Activated T-cell treated with anti-CD3 and anti-CD28 coated beads, Interleukin-2, amount 50 U/mL, for 72 hours (primary cell): ENCODE data around the gene NNMT. TPM values are rescaled to one million over a fixed set of nuclear protein-coding genes. Genes with fewer than 3 reads are reported as not detected.

ENCODE experiments used
- ATAC-seq, 2 donors: fragments of 150-1000 bp; cut with Tn5 transposase; replicated peaks in 1 of 2; 2 replicates each; pipeline ENCODE4 v1.10.0; 2021; ENCODE audit warnings: moderate library complexity in 2 of 2, mild to moderate bottlenecking in 1 of 2
- DNase-seq, 2 donors: peaks; one replicate each; pipeline ENCODE4 v3.0.0; 2021 to 2022; ENCODE audit warnings: mixed read lengths in 1 of 2
- H3K27ac Mint-ChIP-seq: one replicate; pipeline ENCODE4 v1.8.0; 2022; ENCODE audit warnings: mild to moderate bottlenecking, moderate library complexity, mixed read lengths
- H3K27me3 Mint-ChIP-seq: one replicate; pipeline ENCODE4 v1.8.0; 2022; ENCODE audit warnings: low read depth, mixed read lengths
- H3K36me3 Mint-ChIP-seq, 2 donors: one replicate each; pipeline ENCODE4 v1.8.0; 2022; ENCODE audit warnings: mixed read lengths in 2 of 2, mild to moderate bottlenecking in 1 of 2; ENCODE audit not compliant: insufficient read depth in 2 of 2
- H3K4me1 Mint-ChIP-seq: one replicate; pipeline ENCODE4 v1.8.0; 2022; ENCODE audit warnings: low read depth, mixed read lengths
- H3K4me3 Mint-ChIP-seq, 2 donors: one replicate each; pipeline ENCODE4 v1.8.0; 2022; ENCODE audit warnings: mild to moderate bottlenecking in 2 of 2, mixed read lengths in 2 of 2, moderate library complexity in 2 of 2
- H3K9me3 Mint-ChIP-seq, 2 donors: one replicate each; pipeline ENCODE4 v1.8.0; 2022; ENCODE audit warnings: mixed read lengths in 2 of 2
- total RNA-seq, 2 donors: library from RNA; stranded (reverse); gene quantifications; one replicate each; pipeline ENCODE4 v1.2.3, GENCODE V29; 2022

NNMT gene
- total RNA-seq, 2 donors from 2014 or later: not detected

- no peaks in the 10 kb centered on the region for H3K9me3 Mint-ChIP-seq
- no peaks in the 10 kb centered on the region for H3K36me3 Mint-ChIP-seq
- no peaks in the 10 kb centered on the region for H3K4me1 Mint-ChIP-seq
- no peak for DNase-seq
- no peak overlapping the region for H3K4me3 Mint-ChIP-seq
- ATAC-seq: no peak
- H3K27ac Mint-ChIP-seq: no peak overlapping the region
- H3K27me3 Mint-ChIP-seq: no peaks in the 10 kb centered on the region
These were observed 38.3 kb upstream of the NNMT start for GRCh38 chr11:114257621-114258558.

GRCh38 chr11:114258696-114259095 is 37.5 kb upstream of the NNMT start:
- DNase-seq (no peak), ATAC-seq (no peak)
- Mint-ChIP-seq H3K27me3 (no peaks in the 10 kb centered on the region), H3K27ac (no peak overlapping the region), H3K36me3 (no peaks in the 10 kb centered on the region), H3K4me3 (no peak overlapping the region), H3K9me3 (no peaks in the 10 kb centered on the region), H3K4me1 (no peaks in the 10 kb centered on the region)

- no peaks in the 10 kb centered on the region for H3K4me1 Mint-ChIP-seq
- H3K9me3 Mint-ChIP-seq: no peaks in the 10 kb centered on the region
- H3K27ac Mint-ChIP-seq: no peak overlapping the region
- ATAC-seq (no peak), DNase-seq (no peak)
- no peaks in the 10 kb centered on the region for H3K27me3 Mint-ChIP-seq
- no peak overlapping the region for H3K4me3 Mint-ChIP-seq
- H3K36me3 Mint-ChIP-seq: no peaks in the 10 kb centered on the region
These were observed 37.1 kb upstream of the NNMT start for GRCh38 chr11:114259124-114259526.

- no peak overlapping the region for H3K4me3 Mint-ChIP-seq
- ATAC-seq: no peak
- no peak overlapping the region for H3K27ac Mint-ChIP-seq
- no peaks in the 10 kb centered on the region for H3K27me3 Mint-ChIP-seq
- no peaks in the 10 kb centered on the region for H3K9me3 Mint-ChIP-seq
- no peaks in the 10 kb centered on the region for H3K36me3 Mint-ChIP-seq
- H3K4me1 Mint-ChIP-seq: no peaks in the 10 kb centered on the region
- DNase-seq: no peak
These were observed 36.6 kb upstream of the NNMT start for GRCh38 chr11:114259551-114259983.

- Mint-ChIP-seq H3K27ac (no peak overlapping the region), H3K4me3 (no peak overlapping the region), H3K4me1 (no peaks in the 10 kb centered on the region), H3K9me3 (no peaks in the 10 kb centered on the region), H3K36me3 (no peaks in the 10 kb centered on the region), H3K27me3 (no peaks in the 10 kb centered on the region)
- ATAC-seq (no peak), DNase-seq (no peak)
These were observed 36.1 kb upstream of the NNMT start for GRCh38 chr11:114260077-114260476.

GRCh38 chr11:114260483-114260882 is 35.7 kb upstream of the NNMT start:
- H3K27ac Mint-ChIP-seq: no peak overlapping the region
- H3K4me1 Mint-ChIP-seq: no peaks in the 10 kb centered on the region
- no peaks in the 10 kb centered on the region for H3K27me3 Mint-ChIP-seq

GRCh38 chr11:114261791-114262190 is 34.4 kb upstream of the NNMT start:
- no peak for DNase-seq
- no peaks in the 10 kb centered on the region for H3K27me3 Mint-ChIP-seq

More at GRCh38 chr11:114260483-114260882, 35.7 kb upstream of the NNMT start:
- ATAC-seq (no peak), DNase-seq (no peak)
- Mint-ChIP-seq H3K4me3 (no peak overlapping the region), H3K36me3 (no peaks in the 10 kb centered on the region), H3K9me3 (no peaks in the 10 kb centered on the region)

GRCh38 chr11:114262681-114263512 is 33.3 kb upstream of the NNMT start:
- Mint-ChIP-seq H3K36me3 (no peaks in the 10 kb centered on the region), H3K4me1 (no peaks in the 10 kb centered on the region), H3K27me3 (no peaks in the 10 kb centered on the region), H3K4me3 (no peak overlapping the region), H3K27ac (no peak overlapping the region), H3K9me3 (no peaks in the 10 kb centered on the region)
- no peak for DNase-seq
- no peak for ATAC-seq

More at GRCh38 chr11:114261791-114262190, 34.4 kb upstream of the NNMT start:
- H3K9me3 Mint-ChIP-seq: no peaks in the 10 kb centered on the region
- H3K4me1 Mint-ChIP-seq: no peaks in the 10 kb centered on the region
- H3K4me3 Mint-ChIP-seq: no peak overlapping the region
- no peaks in the 10 kb centered on the region for H3K36me3 Mint-ChIP-seq
- H3K27ac Mint-ChIP-seq: no peak overlapping the region
- no peak for ATAC-seq

GRCh38 chr11:114263513-114264170 is 32.6 kb upstream of the NNMT start:
- no peaks in the 10 kb centered on the region for H3K9me3 Mint-ChIP-seq
- ATAC-seq: no peak
- no peaks in the 10 kb centered on the region for H3K4me1 Mint-ChIP-seq
- DNase-seq: no peak
- H3K27me3 Mint-ChIP-seq: no peaks in the 10 kb centered on the region
- H3K27ac Mint-ChIP-seq: no peak overlapping the region
- H3K36me3 Mint-ChIP-seq: no peaks in the 10 kb centered on the region
- no peak overlapping the region for H3K4me3 Mint-ChIP-seq

- Mint-ChIP-seq H3K9me3 (no peaks in the 10 kb centered on the region), H3K4me1 (no peaks in the 10 kb centered on the region), H3K27me3 (peaks cover 4% of the 10 kb centered on the region), H3K4me3 (no peak overlapping the region), H3K36me3 (no peaks in the 10 kb centered on the region), H3K27ac (no peak overlapping the region)
- no peak for ATAC-seq
- DNase-seq: no peak
These were observed 31.8 kb upstream of the NNMT start for GRCh38 chr11:114264381-114264780.

GRCh38 chr11:114265122-114265878 is 30.9 kb upstream of the NNMT start:
- DNase-seq (no peak), ATAC-seq (no peak)
- Mint-ChIP-seq H3K27ac (no peak overlapping the region), H3K27me3 (peaks cover 7% of the 10 kb centered on the region), H3K9me3 (no peaks in the 10 kb centered on the region), H3K36me3 (no peaks in the 10 kb centered on the region), H3K4me1 (no peaks in the 10 kb centered on the region), H3K4me3 (no peak overlapping the region)

GRCh38 chr11:114269498-114269897 is 26.7 kb upstream of the NNMT start:
- peaks cover 20% of the 10 kb centered on the region for H3K27me3 Mint-ChIP-seq
- ATAC-seq (no peak), DNase-seq (no peak)
- H3K36me3 Mint-ChIP-seq: no peaks in the 10 kb centered on the region
- H3K9me3 Mint-ChIP-seq: no peaks in the 10 kb centered on the region
- no peak overlapping the region for H3K27ac Mint-ChIP-seq
- no peak overlapping the region for H3K4me3 Mint-ChIP-seq
- H3K4me1 Mint-ChIP-seq: no peaks in the 10 kb centered on the region
